ENCODE data around the gene TGOLN2.
"Not testable (repeated sequence)": the region's sequence is repeated elsewhere in the genome, so short reads cannot be mapped to it uniquely, and the experiment has no call there.

TGOLN2 gene

DNA sequence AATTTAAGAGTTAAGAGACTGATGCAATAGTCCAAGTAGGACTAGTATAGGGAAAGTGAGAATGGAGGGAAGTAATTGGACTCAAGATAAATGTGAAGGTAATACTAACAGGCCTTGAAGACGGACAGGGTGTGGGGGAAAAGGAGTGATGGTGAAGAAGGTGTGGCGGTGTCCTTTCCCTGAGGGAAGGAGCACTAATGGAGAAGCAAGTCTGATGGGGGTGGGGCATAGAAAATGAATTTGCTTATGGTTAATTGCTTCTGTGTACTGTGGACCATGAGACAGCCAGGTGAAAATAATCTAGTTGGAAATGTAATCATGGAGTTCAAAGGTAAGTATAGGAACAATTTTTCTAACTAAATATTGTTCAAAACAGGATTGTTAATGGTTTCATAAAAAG, 7.1 kb upstream of the TGOLN2 start:
- no peak for DNase-seq

- not testable (repeated sequence) for DNase-seq
These were observed 6.1 kb upstream of the TGOLN2 start for GRCh38 chr2:85333877-85334276.

GRCh38 chr2:85330839-85331636, 3.2 kb upstream of the TGOLN2 start:
- no peak for DNase-seq

DNA sequence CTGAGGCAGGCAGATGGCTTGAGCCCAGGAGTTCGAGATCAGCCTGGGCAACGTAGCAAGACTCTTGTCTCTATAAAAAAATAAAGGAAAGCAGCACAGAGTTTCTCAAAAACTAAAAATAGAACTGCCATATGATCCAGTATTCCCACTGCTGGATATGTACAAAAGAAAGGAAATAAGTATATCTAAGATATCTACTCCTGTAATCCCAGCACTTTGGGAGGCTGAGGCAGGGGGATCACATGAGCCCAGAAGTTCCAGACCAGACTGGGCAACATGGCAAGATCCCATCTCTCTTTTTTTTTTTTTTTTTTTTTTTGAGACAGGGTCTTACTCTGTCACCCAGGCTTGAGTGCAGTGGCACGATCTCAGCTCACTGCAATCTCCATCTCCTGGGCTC, 1.9 kb upstream of the TGOLN2 start:
- not testable (repeated sequence) for DNase-seq

DNA sequence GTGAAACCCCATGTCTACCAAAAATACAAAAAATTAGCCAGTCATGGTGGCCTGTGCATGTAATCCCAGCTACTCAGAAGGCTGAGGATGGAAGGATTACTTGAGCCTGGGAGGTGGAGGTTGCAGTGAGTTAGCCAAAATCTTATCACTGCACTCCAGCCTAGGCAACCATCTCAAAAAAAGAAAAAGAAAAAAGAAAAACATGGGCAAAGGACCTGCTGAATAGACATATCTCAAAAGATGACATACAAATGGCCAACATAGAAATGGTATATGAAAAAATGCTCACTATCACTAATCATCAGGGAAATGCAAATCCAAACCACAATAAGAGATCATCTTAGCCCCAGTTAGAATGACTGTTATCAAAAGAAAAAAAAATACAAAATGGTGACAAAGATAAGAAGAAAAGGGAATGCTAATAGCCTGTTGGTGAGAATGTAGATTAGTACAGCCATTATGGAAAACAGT, 1.4 kb upstream of the TGOLN2 start:
- DNase-seq: no peak

GRCh38 chr2:85327160-85327821, 498 bp downstream of the TGOLN2 start:
- DNase-seq: peak; percentile 69

DNA sequence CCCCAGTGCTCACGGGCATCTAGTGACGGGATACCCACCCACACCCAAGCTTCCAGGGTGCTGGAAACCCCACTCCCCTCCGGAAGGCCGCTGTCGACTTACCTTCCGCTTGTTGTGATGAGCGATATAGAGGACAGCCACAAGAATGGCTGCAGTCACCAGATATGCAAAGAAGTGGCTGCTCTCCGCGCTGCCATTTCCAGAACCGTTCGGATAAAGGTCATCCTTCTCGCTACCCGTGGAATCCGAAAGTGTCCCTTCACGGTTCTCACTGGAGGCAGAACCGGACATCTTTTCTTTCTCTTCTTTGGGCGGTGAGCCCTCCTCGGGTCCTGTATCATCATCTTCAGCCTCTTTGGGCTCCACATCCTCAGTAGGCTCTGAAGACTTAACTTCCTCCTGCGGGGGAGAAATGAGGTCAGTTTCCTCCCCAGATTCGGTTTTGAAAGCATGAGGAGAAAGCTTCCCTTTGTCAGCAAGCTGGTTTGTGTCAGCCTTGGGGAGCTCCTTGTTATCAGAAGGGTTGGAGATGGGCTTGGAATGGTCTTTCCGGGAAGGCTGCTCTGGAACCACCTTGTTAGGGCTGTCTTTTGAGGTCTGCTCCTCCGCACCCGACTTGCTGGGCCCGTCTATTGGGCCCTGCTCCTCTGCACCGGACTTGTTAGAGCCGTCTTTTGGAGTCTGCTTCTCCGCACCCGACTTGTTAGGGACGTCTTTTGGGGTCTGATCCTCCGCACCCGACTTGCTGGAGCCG, 1.2 kb downstream of the TGOLN2 start:
- DNase-seq: peak; percentile 58

GRCh38 chr2:85325466-85325811, 2.4 kb downstream of the TGOLN2 start:
- DNase-seq: no peak

DNA sequence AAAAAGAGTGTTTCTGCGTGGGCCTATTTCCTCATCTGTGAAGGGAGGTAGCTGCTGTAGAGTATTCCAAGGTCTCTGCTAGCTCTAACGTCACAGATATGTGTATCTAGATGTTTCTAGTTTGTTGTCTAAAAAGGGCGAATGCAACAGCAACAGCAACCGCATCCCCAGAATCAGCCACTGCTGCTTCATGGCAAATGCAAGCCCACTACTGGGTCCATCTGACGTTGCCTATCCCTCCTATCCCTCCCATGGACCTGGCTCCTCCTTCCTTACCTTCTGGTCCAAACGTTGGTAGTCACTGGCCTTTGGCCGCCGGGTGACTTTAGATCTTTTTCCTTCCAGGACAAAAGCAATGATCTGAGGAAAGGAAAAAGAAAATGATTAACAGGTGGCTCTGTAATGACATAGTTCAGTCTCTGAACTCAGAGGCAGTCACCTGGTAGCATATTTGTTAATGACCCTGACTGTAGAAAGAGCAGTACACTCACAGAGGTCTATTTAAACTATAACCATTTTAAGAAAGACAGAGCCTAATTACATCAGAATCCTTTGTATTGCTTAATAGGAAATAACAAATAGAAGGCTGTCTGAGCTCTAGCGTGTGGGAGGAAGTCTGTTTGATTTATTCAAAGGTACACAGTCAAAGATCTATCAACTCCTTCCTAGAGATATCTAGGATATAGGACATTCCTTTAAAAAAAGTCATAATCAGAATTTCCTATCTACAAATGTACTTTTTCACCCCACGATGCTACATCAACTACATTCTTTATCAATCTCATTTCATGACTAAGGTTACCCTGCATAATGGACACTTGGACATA, 2.9 kb downstream of the TGOLN2 start:
- no peak for DNase-seq

GRCh38 chr2:85323988-85324367, 3.8 kb downstream of the TGOLN2 start:
- DNase-seq: not testable (repeated sequence)

GRCh38 chr2:85323351-85323987, 4.3 kb downstream of the TGOLN2 start:
- DNase-seq: no peak

GRCh38 chr2:85319796-85320195, 8.0 kb downstream of the TGOLN2 start:
- DNase-seq: no peak

- DNase-seq: peak; percentile 11
These were observed 9.3 kb downstream of the TGOLN2 start for GRCh38 chr2:85318222-85319074.

GRCh38 chr2:85315921-85316320, 11.9 kb downstream of the TGOLN2 start:
- not testable (repeated sequence) for DNase-seq

DNA sequence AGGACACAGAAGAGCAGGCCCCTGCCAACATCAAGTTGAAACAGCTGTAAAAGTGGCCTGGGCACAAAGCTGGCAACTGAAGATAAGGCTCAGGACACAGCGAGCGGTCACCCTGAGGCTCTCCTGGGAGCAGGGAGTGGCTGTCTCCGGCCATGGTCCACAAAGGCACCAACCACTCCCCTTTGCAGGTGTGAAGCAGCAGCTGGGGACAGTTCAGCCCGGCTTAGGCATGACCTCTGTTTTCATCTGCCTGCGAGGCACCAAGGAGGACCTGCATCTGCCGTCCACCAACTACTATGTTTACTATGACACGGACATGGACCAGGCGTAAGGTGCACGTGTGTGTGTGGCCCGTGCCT, 12.9 kb downstream of the TGOLN2 start:
- DNase-seq: no peak

- no peak for DNase-seq
These were observed 15.4 kb downstream of the TGOLN2 start for GRCh38 chr2:85312404-85312803.

DNA sequence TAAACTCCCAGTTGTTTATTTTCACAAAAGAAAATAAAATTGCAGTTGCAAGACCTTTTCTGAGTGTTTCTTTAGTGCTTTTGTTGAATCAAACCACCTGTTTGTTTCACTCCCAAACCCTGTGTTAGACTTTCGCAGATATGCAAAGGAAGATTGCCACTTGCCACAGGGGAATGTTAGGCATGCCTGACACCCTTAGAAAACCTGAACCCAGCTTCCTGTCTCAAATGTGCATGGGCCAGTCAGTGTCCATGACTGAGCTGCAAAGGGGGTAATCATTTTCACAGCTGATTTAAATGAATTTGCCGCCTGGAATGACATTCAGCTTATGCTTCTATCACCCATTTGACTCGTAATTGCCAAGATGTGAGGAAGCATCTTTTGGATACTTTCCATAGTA, 17.5 kb downstream of the TGOLN2 start:
- no peak for DNase-seq

GRCh38 chr2:85309699-85310321, 18.0 kb downstream of the TGOLN2 start:
- DNase-seq: peak; percentile 44

- DNase-seq: peak; percentile 25
These were observed 18.8 kb downstream of the TGOLN2 start for GRCh38 chr2:85308896-85309555.

DNA sequence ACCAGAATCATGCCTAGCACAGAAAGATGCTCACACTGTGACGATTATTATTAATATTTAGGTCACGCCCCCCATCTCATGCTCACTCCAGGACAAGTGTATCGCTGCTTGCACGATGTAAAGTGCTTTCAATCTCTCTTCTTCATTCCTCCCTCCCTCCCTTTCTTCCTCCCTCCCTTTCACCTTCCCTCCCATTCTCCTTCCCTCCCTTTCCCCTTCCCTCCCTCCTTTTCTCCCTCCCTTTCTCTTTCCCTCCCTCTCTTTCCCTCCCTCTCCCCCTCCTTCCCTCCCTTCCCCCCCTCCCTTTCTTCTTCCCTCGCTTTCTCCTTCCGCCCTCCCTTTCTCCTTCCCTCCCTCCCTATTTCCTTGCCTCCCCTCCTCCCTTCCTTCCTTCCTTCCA, 19.6 kb downstream of the TGOLN2 start:
- DNase-seq: no peak

Measured in CD4-positive, alpha-beta T cell treated with Interleukin-17A for 4 hours (primary cell).